Activated gamma-delta T cell (primary cell): ENCODE results near the gene XRN2.
"Not testable (repeated sequence)": the region's sequence is repeated elsewhere in the genome, so short reads cannot be mapped to it uniquely, and the experiment has no call there.

Experiments used
- DNase-seq: peaks from one replicate; lab custom pipeline; 2025; lab: John Stamatoyannopoulos, UW

XRN2 gene

GRCh38 chr20:21389368-21389767 lies 86.2 kb downstream of the XRN2 start:
- no peak for DNase-seq

- no peak for DNase-seq
Observed at GRCh38 chr20:21390768-21391167, 87.6 kb downstream of the XRN2 start.

DNA sequence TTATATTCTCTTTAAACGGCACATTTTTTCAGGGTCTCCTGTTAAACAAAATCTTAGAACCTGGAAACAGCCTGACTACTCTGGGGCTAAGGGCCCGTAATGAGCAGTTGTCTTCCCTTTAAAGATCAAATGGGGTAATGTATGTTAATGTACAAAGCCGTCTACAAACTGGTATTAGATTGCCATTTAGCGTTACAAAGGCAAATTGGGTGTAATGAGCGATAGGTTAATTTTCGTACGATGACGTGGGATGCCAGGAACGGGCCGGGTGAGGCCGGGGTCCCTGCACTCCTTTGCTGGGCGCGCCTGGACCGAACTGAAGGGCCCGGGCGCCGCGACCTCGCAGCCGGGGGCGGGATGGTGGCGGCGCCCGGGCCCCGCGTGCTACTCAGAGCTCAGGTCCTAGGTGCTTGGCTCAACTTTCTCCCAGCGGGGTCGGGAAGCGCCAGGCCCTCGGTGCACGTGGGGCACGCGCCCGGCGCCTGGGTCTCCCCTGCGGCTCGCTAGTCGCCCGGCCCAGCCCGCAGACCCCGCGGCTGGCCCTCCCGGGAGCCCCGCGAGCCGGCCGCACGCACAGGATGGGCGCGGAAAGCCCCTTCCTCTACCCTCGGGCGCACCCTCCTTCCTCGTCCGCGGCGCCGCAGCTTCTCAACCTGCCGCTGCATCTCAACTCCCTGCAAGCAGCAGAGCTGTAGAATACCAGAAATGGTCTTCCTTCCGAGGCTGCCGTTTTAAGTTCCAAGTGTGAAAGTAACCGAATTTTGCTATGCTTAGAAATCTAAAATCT lies 88.2 kb downstream of the XRN2 start:
- DNase-seq: no peak

- DNase-seq: no peak
Observed at GRCh38 chr20:21391972-21392352, 88.8 kb downstream of the XRN2 start.

- DNase-seq: no peak
Observed at GRCh38 chr20:21393166-21393565, 90.0 kb downstream of the XRN2 start.

DNA sequence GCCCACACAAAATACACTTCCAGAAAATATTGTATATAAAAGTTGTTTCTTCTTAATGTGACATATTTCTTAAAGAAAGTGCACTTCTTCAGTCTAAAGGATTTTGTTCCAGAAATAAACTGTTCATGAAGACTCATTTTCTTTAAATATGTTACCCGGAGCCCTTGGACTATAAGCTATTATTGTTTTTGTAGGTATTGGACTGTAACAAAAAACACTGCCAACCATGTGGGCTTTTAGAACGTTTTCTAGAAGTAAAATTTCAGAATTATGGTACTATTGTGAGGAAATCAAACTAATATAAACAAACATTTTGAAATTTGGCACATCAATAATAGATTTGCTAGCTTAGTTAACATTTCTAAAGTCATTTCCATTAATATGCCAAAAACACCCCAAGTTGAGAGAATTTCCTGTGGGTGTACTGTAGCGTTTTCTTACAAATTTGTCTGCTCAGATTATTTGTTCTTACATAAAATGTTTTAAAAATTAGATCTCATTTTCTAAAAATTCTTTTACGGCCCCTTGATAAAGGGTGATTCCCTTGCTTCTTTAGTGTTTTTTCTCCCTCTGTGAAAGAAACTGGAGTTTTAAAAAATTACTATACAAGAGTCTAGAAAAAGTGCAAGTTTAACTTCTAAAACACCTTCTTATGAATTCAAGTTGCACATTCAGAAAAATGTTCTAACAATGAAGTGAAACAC lies 90.8 kb downstream of the XRN2 start:
- no peak for DNase-seq

DNA sequence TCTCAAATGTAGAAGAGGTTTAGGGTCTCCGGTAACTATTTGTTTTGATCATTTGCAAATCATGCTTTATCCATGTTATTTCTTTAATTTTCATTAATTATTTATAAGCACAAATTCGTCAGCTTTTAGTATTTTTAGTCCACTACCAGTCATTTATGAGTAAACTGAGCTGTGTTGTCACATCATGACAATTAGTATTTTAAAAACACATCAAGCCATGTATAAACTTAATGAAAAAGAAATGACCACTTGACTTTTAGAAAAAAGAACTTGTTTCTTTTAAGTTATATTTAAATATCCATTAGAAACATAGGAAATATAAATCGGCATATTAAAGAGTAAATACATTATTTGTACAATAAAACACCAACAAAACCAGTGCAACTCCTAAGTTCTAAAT lies 91.4 kb downstream of the XRN2 start:
- DNase-seq: no peak

GRCh38 chr20:21395051-21395665 lies 92.0 kb downstream of the XRN2 start:
- no peak for DNase-seq

DNA sequence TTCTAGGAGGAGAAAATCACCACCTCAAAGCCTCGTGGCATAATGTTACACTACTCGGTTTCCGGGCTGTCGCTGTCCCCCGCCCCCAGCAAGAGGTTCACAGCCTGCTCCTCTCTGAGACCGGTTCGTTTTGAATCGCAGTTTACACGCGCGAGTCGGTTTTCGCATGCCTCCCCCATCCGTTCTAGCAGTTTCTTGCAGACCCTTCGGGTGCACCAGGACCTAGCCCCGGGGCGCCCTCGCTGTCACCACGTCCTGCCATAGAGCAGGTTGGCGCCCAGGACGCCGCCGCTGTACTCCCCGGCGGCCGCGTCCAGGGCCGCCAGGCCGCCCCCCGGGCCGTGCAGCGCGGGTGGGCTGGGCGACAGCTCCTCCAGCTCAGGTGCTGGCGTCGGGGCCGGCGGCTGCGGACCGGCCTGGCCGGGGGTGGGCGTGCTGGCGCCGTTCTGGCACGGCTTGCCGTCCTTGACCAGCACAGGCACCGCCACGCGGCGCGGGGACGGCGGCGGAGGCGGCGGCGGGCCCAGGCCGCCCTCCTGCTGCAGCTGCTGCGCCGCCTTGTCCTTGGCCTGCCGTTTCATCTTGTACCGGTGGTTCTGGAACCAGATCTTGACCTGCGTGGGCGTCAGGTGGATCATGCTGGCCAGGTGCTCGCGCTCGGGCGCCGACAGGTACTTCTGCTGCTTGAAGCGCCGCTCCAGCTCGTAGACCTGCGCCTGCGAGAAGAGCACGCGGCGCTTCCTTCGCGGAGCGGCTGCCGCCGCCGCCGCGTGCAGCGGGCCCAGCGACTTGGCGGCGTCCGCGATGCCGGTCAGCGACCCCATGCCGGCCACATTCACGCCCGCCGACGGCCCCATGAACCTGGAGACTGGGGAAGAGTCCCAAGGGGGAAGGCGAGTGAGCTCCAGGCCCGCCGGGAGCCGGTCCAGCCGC lies 92.8 kb downstream of the XRN2 start:
- DNase-seq: no peak

GRCh38 chr20:21396599-21397340 lies 93.6 kb downstream of the XRN2 start:
- DNase-seq: no peak

- no peak for DNase-seq
Observed at GRCh38 chr20:21397341-21398108, 94.4 kb downstream of the XRN2 start, which contains the start of gene NKX2-4. TSS of gene NKX2-4 (minus strand) at chr20:21397526. CDS start at chr20:21397399, 127 bp downstream.

DNA sequence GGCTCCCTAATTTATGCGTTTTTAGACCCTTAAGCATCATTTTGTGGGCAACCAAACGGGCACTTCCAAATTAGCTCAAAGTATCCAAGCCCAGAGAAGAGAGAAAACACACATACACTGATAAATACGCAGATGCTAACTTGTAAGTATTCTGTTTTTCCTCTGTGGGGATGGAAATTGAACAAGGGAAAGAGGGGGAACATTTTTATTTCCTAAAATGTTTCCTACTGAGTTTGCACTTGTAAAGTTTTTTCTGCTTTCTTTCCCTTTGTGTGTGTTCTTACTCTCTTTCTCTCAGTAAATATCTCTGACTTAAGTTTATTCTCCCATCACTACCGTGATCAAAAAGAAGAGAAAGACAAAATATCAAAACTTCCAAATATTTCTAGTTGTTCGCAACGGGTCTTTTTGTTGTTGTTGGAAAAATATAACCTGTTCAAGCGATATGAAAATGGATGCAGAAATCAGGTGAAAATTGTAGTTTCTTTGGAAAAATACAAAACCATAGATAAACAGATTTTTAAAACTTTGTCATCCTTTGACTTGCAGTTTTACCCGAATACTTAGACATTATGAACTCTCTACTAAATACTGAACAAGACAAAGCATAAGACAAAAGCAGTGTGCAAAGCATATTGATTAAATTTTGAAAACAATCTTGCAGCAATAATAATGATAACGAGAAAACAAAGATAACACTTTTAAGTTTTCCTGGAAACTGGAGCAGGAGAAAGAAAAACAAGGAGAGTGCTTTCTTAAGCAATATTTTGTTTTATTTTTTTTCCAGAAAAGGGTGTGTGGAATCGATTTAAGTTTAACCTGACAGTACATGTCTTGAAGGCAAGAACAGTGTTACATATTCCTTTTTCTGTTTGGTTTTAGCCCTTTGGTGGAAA lies 95.2 kb downstream of the XRN2 start:
- DNase-seq: no peak

DNA sequence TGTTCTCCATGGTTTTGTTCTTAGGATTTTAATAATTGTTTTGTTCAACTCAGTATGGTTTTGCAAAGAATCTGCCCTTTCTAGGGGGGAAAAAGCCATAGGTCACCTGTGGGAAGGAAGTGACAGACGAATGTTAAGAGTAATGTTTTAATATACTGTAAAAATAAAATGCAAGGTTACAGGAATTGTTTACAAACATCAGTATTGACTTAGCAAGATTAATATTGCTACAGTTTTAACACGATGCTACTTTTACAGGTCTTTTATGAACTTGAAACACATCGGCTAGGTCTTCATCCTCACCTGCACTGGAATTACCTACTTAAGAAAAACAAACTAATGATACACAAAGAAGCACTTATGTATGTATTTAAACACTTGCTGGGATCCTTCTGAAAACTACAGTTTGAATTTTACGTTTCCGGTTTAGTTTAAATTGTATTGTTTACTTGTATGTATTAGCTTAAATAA lies 95.9 kb downstream of the XRN2 start:
- DNase-seq: no peak

GRCh38 chr20:21411725-21412124 lies 108.6 kb downstream of the XRN2 start:
- DNase-seq: no peak

DNA sequence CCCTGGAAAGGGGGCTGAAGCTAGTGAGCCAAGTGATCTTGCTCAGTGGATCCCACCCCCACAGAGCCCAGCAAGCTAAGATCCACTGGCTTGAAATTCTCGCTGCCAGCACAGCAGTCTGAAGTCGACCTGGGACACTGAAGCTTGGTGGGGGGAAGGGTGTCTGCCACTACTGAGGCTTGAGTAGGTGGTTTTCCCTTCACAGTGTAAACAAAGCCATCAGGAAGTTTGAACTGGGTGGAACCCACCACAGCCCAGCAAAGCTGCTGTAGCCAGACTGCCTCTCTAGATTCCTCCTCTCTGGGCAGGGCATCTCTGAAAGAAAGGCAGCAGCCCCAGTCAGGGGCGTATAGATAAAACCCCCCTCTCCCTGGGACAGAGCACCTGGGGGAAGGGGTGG lies 110.9 kb downstream of the XRN2 start:
- DNase-seq: not testable (repeated sequence)

DNA sequence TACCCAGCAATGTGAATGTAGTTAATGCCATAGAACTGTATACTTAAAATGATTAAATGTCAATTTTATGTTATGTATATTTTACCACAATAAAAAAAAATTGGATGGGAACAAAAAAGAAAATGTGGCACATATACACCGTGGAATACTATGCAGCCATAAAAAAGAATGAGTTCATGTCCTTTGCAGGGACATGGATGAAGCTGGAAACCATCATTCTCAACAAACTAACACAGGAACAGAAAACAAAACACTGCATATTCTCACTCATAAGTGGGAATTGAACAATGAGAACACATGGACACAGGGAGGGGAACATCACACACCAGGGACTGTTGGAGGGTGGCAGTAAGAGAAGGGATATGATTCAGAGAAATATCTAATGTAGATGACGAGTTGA lies 116.0 kb downstream of the XRN2 start:
- not testable (repeated sequence) for DNase-seq

DNA sequence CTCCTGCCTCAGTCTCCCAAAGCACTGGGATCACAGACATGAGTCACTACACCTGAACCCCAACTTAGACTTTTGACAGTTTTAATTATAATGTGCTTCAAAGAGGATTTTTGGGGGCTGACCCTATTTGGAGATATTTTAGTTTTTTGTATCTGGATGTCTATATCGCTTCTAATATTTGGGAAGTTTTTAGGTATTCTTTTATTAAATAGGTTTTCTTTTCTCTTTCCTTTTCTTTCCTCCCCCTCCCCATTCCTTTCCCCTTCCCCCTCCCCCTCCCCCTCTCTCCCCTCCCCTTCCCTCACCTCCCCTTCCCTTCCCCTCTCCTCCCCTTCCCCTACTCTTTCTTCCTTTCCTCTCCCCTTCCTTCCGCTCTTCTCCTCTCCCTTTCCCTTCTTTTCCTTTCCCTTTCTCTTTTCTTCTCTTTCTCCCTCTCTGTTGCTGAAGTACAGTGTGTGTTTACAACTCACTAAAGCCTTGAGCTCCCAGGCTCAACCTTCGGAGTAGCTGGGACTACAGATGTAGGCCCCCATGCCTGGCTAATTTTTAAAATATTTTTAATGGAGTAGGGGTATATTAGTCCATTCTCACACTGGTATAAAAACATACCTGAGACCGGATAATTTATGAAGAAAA lies 118.6 kb downstream of the XRN2 start:
- DNase-seq: no peak

- DNase-seq: not testable (repeated sequence)
Observed at GRCh38 chr20:21423712-21424111, 120.6 kb downstream of the XRN2 start.

GRCh38 chr20:21424846-21425245 lies 121.7 kb downstream of the XRN2 start:
- no peak for DNase-seq
